Osteoblast (primary cell): Measurements from ENCODE around the gene SUGCT. TPM values are rescaled to one million over a fixed set of nuclear protein-coding genes. Genes with fewer than 3 reads are reported as not detected.
"Not testable (repeated sequence)": the region's sequence is repeated elsewhere in the genome, so short reads cannot be mapped to it uniquely, and the experiment has no call there.

Experiments
- DNase-seq: peaks from one replicate; pipeline ENCODE4 v3.0.0; 2011; ENCODE audit warnings: low spot score, mixed read lengths; ENCODE audit not compliant: insufficient read length; ENCODE audit errors: missing footprints
- H2AFZ ChIP-seq: 2 replicates; pipeline ENCODE4 v1.6.0; 2011; ENCODE audit warnings: mild to moderate bottlenecking, low read length
- H3K27ac ChIP-seq: 2 replicates; pipeline ENCODE4 v1.5.1; 2011; ENCODE audit warnings: mild to moderate bottlenecking, low read depth, low read length, moderate library complexity
- H3K27me3 ChIP-seq: 2 replicates; pipeline ENCODE4 v1.6.0; 2012; ENCODE audit warnings: mild to moderate bottlenecking, control low read depth, inconsistent platforms, low read length, moderate library complexity; ENCODE audit not compliant: insufficient read depth
- H3K36me3 ChIP-seq: 2 replicates; pipeline ENCODE4 v1.5.1; 2011; ENCODE audit warnings: mild to moderate bottlenecking, low read length, control low read depth, moderate library complexity; ENCODE audit not compliant: insufficient read depth
- H3K4me1 ChIP-seq: 2 replicates; pipeline ENCODE4 v1.5.1; 2011; ENCODE audit warnings: mild to moderate bottlenecking, low read length, control low read depth, moderate library complexity; ENCODE audit not compliant: insufficient read depth
- H3K4me2 ChIP-seq: 2 replicates; pipeline ENCODE4 v1.6.0; 2011; ENCODE audit warnings: mild to moderate bottlenecking, low read length; ENCODE audit not compliant: insufficient read depth
- H3K4me3 ChIP-seq: fragments of 200-600 bp; sonication (generic); 3 replicates; pipeline ENCODE4 v1.5.1; 2012; ENCODE audit warnings: mild to moderate bottlenecking, low read length, inconsistent platforms; ENCODE audit not compliant: insufficient read depth
- H3K79me2 ChIP-seq: 2 replicates; pipeline ENCODE4 v1.6.0; 2012; ENCODE audit warnings: mild to moderate bottlenecking, low read length, control low read depth, inconsistent platforms; ENCODE audit not compliant: insufficient read depth
- H3K9me3 ChIP-seq: 2 replicates; pipeline ENCODE4 v1.5.1; 2011; ENCODE audit warnings: low read depth, low read length, control low read depth
- H4K20me1 ChIP-seq: 2 replicates; pipeline ENCODE4 v1.6.0; 2012; ENCODE audit warnings: mild to moderate bottlenecking, low read length, control low read depth; ENCODE audit not compliant: insufficient read depth
- total RNA-seq: library from RNA; depleted of rRNA; stranded (reverse); fragments of >200 nt; gene quantifications from 2 replicates; pipeline ENCODE4 v1.2.3, GENCODE V29; 2012
- TF ChIP-seq, protein P1 (sequence below): IDR thresholded peaks from 2 replicates; pipeline ENCODE4 v1.5.1; 2011; ENCODE audit warnings: mild to moderate bottlenecking, low read depth, low read length, moderate library complexity; ENCODE audit errors: extremely low read depth

SUGCT gene
- total RNA-seq, 1 donor, result 21.7 TPM

DNA sequence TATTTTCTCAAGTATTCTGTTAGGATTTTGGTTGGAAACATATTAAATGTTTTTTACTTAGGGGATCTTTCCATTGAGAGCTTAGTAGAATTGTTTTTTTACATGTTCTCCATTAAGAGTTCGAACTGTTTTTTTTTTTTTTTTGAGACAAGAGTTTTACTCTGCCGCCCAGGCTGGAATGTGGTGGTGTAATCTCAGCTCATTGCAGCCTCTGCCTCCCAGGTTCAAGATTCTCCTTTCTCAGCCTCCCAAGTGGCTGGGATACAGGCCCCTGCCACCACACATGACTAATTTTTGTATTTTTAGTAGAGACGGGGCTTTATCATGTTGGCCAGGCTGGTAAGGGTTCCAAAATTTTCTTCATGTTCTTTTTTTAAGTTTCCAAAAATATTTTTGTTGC lies 33.6 kb upstream of the SUGCT start:
- Histone ChIP-seq H3K9me3 (no peaks in the 10 kb centered on the region), H3K27ac (no peak overlapping the region), H3K79me2 (peaks cover 2% of the 10 kb centered on the region)

DNA sequence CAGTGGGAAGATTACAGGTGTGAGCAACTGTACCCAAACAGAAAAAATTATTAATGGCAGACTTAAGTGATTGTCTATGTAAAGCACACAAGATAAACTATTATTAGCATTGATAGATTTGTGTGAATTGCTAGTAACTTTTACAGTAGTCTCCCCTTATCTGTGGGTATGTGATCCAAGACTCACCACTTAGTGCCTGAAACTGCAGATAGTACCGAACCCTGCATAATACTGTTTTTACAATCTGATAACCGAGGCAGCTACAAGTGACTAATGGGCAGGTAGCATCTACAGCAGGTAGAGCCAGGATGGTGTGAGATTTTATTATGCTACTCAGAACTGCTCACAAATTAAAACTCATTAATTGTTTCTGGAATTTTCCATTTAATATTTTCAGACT lies 31.9 kb upstream of the SUGCT start:
- Histone ChIP-seq H3K4me3 (no peak overlapping the region), H3K9me3 (no peaks in the 10 kb centered on the region), H4K20me1 (no peaks in the 10 kb centered on the region), H3K36me3 (no peaks in the 10 kb centered on the region), H2AFZ (no peak overlapping the region), H3K27ac (no peak overlapping the region), H3K79me2 (peaks cover 5% of the 10 kb centered on the region), H3K27me3 (no peaks in the 10 kb centered on the region), H3K4me1 (no peaks in the 10 kb centered on the region), H3K4me2 (no peak overlapping the region)
- DNase-seq, result no peak
- TF ChIP-seq, protein P1, sequence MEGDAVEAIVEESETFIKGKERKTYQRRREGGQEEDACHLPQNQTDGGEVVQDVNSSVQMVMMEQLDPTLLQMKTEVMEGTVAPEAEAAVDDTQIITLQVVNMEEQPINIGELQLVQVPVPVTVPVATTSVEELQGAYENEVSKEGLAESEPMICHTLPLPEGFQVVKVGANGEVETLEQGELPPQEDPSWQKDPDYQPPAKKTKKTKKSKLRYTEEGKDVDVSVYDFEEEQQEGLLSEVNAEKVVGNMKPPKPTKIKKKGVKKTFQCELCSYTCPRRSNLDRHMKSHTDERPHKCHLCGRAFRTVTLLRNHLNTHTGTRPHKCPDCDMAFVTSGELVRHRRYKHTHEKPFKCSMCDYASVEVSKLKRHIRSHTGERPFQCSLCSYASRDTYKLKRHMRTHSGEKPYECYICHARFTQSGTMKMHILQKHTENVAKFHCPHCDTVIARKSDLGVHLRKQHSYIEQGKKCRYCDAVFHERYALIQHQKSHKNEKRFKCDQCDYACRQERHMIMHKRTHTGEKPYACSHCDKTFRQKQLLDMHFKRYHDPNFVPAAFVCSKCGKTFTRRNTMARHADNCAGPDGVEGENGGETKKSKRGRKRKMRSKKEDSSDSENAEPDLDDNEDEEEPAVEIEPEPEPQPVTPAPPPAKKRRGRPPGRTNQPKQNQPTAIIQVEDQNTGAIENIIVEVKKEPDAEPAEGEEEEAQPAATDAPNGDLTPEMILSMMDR, result no peak

More for the DNA sequence above, 33.6 kb upstream of the SUGCT start:
- Histone ChIP-seq H2AFZ (no peak overlapping the region), H3K27me3 (no peaks in the 10 kb centered on the region), H4K20me1 (no peaks in the 10 kb centered on the region), H3K36me3 (no peaks in the 10 kb centered on the region), H3K4me3 (no peak overlapping the region), H3K4me1 (no peaks in the 10 kb centered on the region), H3K4me2 (no peak overlapping the region)
- TF ChIP-seq, protein P1, result no peak
- DNase-seq, result no peak

DNA sequence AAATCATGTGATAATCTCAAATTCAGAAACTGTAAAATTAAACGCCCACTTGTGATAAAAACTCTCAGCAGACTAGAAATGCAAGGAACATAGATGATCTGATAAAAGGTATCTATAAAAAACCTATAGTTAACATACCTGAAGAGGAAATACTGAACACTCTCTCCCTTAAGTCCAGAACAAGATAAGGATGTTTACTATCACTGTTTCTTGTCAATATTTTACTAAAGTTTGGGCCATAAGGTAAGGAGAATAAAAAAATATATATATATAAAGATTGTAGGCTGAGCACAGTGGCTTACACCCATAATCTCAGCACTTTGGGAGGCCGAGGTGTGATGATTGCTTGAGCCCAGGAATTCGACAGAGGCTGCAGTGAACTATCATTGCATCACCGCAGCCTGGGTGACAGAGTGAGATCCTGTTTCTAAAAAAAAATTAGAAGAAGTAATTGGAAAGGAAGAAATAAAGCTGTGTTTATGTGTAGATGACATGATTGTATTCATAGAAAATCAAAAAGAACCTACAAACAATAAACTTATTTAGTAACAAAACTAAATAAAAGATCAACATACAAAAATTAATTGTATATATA lies 28.8 kb upstream of the SUGCT start:
- Histone ChIP-seq H3K4me1 (no peaks in the 10 kb centered on the region), H3K27me3 (no peaks in the 10 kb centered on the region), H3K4me3 (no peak overlapping the region), H3K4me2 (no peak overlapping the region), H3K9me3 (no peaks in the 10 kb centered on the region), H4K20me1 (no peaks in the 10 kb centered on the region), H3K79me2 (peaks cover 5% of the 10 kb centered on the region), H2AFZ (no peak overlapping the region), H3K36me3 (no peaks in the 10 kb centered on the region), H3K27ac (no peak overlapping the region)
- TF ChIP-seq, protein P1, result no peak
- DNase-seq, result no peak

DNA sequence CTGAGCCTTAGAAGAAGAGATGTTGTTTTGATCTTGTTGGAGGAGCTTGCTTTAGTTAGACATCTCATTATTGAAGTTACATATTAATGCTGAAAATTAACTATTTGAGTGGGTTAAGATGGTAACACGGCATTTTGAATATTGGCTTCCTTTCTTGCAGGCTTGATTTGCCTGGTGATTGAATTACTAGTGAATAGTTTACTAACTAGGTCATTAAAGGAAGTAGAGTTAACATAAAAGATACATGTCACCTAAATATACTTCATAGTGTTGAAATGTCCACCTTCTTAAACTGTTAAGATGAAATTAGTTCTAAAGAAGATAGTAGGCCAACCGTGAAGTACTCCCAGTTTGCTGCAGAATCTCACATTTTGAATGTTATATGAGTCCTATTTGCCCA lies 18.9 kb upstream of the SUGCT start:
- H3K27me3 ChIP-seq, result no peaks in the 10 kb centered on the region

DNA sequence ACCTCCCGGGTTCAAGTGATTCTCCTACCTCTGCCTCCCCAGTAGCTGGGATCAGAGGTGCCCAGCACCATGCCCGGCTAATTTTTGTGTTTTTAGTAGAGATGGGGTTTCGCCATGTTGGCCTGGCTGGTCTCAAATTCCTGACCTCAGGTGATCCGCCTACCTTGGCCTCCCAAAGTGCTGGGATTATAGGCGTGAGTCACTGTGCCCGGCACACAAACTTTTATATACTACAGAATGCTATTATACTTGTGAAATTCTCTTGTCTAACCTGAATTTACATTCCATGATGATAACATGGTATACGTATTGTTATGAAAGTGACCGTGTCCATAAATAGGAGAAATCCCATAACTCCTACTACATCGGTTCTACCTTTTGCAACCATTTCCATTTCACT lies 17.6 kb upstream of the SUGCT start:
- H3K4me2 ChIP-seq, H3K4me1 ChIP-seq, H3K27ac ChIP-seq, DNase-seq, H4K20me1 ChIP-seq, H3K36me3 ChIP-seq, H3K9me3 ChIP-seq, H3K4me3 ChIP-seq, H3K79me2 ChIP-seq, H2AFZ ChIP-seq, H3K27me3 ChIP-seq: not testable (repeated sequence)

More for the DNA sequence above, 18.9 kb upstream of the SUGCT start:
- no peak for DNase-seq
- no peak overlapping the region for H3K27ac ChIP-seq
- no peak overlapping the region for H2AFZ ChIP-seq
- TF ChIP-seq, protein P1, result no peak
- H3K36me3 ChIP-seq, result no peaks in the 10 kb centered on the region
- no peaks in the 10 kb centered on the region for H3K4me1 ChIP-seq
- H4K20me1 ChIP-seq, result no peaks in the 10 kb centered on the region
- no peak overlapping the region for H3K4me3 ChIP-seq
- no peaks in the 10 kb centered on the region for H3K9me3 ChIP-seq
- no peak overlapping the region for H3K4me2 ChIP-seq
- peaks cover 3% of the 10 kb centered on the region for H3K79me2 ChIP-seq

DNA sequence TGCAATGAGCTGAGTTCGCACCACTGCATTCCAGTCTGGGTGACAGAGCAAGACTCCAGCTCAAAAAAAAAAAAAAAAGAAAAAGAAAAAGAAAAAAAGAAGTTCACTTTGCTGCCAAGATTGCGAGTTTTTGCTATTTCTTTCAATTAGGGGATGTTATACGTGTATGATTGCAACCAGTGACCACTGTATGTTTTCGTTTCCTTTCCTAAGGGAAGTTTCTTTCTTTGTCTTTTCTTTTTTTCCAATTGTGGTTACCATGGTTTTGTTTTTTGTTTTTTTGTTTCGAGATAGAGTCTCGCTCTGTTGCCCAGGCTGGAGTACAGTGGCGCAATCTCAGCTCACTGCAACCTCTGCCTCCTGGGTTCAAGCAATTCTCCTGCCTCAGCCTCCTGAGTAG lies 16.6 kb upstream of the SUGCT start:
- H3K27ac ChIP-seq, H3K4me1 ChIP-seq, H3K36me3 ChIP-seq, DNase-seq, H3K4me3 ChIP-seq, H3K9me3 ChIP-seq, H2AFZ ChIP-seq, H3K4me2 ChIP-seq, H3K79me2 ChIP-seq, H4K20me1 ChIP-seq, H3K27me3 ChIP-seq: not testable (repeated sequence)
